Choroid plexus epithelial cell (primary cell): ENCODE data around the gene PDPK1.

Experiments used
- DNase-seq: peaks from one replicate; pipeline ENCODE4 v3.0.0-alpha.2; 2010; ENCODE audit warnings: low read depth
- H3K4me3 ChIP-seq: 2 replicates; pipeline ENCODE4 v1.5.1; 2011; ENCODE audit warnings: low read depth, mild to moderate bottlenecking, control low read depth, low read length, moderate library complexity
- TF ChIP-seq, protein P1 (sequence below): conservative IDR thresholded peaks from 2 replicates; pipeline ENCODE4 v1.5.1; 2011; ENCODE audit warnings: low read depth, mild to moderate bottlenecking, control low read depth, inconsistent platforms, low read length, moderate library complexity

The PDPK1 gene

DNA sequence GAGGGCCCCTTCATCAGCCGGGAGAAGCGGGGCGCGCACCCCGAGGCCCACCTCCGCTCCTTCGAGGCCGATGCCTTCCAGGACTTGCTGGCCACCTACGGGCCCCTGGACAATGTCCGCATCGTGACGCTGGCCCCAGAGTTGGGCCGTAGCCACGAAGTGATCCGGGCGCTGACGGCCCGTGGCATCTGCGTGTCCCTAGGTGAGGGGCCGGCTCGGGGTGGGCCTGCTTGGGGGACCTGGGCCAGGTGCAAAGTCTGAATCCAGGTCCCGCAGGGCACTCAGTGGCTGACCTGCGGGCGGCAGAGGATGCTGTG is 10.1 kb upstream of the PDPK1 start:
- H3K4me3 ChIP-seq = no peak overlapping the region
- no peak for DNase-seq
- TF ChIP-seq, protein P1, sequence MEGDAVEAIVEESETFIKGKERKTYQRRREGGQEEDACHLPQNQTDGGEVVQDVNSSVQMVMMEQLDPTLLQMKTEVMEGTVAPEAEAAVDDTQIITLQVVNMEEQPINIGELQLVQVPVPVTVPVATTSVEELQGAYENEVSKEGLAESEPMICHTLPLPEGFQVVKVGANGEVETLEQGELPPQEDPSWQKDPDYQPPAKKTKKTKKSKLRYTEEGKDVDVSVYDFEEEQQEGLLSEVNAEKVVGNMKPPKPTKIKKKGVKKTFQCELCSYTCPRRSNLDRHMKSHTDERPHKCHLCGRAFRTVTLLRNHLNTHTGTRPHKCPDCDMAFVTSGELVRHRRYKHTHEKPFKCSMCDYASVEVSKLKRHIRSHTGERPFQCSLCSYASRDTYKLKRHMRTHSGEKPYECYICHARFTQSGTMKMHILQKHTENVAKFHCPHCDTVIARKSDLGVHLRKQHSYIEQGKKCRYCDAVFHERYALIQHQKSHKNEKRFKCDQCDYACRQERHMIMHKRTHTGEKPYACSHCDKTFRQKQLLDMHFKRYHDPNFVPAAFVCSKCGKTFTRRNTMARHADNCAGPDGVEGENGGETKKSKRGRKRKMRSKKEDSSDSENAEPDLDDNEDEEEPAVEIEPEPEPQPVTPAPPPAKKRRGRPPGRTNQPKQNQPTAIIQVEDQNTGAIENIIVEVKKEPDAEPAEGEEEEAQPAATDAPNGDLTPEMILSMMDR = no peak

DNA sequence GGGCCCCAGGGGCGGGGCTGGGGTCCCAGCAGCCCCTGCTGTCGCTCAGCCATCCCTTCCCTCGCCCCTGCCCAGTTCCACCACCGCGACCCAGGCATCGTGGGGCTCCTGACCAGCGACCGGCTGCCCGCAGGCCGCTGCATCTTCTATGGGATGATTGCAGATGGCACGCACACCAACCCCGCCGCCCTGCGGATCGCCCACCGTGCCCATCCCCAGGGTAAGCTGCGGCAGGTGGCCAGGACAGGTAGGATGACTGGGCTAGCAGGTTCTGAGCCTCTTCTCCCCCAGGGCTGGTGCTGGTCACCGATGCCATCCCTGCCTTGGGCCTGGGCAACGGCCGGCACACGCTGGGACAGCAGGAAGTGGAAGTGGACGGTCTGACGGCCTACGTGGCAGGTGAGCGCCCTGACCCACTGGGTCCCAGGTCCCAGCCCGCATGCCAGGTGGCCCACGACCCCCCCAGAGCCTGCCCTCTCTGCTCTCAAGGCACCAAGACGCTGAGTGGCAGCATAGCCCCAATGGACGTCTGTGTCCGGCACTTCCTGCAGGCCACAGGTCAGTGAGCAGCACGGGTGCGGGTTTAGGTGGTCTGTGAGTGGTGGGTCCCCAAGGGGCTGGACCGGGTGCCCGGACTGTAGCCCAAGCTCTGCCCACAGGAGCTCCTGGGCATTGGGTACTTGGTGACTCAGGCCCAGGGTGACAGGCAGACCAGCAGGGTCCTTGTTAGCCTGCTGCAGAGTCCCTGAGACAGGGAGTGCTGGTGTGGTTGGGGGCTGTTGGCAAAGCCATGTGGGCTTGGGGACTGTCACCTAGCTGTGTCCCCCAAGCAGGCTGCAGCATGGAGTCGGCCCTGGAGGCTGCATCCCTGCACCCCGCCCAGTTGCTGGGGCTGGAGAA is 9.4 kb upstream of the PDPK1 start:
- no peak overlapping the region for H3K4me3 ChIP-seq
- DNase-seq = no peak
- TF ChIP-seq, protein P1 = no peak

DNA sequence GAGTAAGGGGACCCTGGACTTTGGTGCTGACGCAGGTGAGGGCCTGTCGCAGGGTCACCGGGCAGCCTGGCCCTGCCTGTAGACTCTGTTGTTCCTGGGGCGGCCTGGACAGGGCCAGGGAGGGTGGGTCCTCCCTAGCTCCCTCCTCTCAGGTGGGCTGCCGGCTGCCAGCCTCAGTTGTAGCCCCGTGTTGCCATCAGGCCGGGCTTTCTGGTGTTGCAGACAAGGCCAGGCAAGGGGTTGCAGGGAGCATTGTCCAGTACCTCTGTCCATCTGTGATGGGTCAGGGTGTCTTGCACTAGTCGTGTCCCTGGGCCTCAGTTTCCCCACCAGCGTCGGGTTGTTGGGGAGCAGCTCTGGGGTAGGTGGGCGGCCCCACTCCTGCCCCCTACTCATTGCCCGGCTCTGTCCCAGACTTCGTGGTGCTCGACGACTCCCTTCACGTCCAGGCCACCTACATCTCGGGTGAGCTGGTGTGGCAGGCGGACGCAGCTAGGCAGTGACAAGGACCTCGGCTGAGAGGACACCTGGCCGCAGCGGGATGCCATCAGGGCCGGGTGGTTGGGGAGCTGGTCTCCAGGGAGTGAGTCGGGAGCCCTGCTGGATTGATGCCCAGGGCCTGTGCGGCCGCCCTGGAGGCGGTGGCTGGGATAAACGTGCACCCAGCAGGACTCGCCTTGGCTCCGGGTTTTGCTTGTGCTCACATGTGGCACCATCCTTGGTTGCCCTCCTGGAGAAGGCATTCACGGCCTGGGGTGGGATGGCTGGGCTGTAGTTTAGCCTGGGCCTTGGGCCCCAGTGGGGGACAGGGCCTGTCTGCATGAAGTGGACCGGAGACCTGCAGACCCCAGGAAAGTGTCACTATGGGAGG is 8.5 kb upstream of the PDPK1 start:
- TF ChIP-seq, protein P1 = peak; percentile 20

DNA sequence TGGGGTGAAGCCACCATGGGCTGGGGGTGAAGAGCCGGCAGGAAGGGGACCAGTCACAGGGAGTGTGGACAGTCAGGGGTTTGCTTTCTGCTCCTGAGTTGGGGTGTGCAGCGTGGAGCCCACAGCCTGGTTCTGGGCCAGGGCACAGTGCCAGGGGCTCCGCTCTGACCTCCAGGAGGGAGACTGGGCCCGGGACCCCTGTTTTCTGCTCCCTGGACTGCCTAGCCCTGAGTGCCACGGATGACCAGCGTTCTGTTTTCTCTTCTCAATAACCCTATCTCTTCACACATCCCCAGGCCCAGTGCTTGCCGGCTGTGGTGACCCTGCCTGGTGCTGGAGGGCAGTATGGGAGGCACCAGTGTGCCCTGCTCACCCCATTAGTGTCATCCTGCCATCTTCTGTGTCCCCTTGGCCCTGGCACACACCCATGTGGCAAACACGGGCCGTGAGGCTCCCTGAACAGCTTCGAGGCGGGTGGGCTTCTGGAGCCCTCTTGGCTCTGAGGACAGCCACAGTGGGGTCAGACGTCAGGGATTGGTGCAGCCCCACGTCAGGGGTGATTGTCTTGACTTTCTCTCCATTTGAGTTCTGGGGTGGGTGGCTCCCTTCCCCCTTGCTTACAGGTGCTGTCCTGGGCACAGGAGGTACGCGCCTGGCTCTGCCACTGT is 7.7 kb upstream of the PDPK1 start:
- H3K4me3 ChIP-seq = no peak overlapping the region
- DNase-seq = no peak
- TF ChIP-seq, protein P1 = no peak

More for the DNA sequence above, 8.5 kb upstream of the PDPK1 start:
- no peak overlapping the region for H3K4me3 ChIP-seq
- DNase-seq = no peak

DNA sequence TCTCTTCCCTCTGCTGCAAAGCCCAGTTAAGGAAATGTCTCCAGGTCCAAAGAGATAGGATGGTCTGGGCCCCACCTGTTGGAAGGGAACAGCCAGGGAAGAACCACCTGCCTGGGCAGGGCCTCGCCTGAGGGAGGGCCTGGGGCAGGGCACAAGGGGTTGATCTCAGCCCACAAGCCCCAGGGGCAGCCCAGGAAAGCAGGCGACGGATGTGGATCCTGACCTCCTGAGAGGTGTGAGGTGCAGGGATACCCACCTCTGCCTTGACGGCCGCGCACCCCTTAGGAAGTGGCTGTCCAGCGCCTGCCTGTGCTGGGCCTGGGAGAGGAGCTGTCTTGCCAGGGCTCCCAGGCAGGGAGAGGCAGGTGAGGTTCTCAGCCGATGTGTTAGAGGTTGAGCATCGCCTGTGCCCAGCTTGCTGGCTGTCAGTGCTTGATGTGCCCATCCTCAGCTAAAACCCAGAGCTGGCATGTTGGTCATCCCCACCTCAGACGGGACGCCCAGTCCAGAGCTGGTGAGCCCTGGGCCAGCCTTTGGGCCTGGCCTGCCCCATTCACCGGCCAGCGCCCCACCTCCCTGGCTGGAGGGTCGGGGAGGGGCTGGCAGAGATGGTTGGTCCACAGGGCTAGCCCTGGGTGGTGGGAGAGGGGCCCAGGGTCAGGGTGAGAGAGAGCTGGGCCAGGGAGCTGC is 7.0 kb upstream of the PDPK1 start:
- TF ChIP-seq, protein P1 = no peak
- H3K4me3 ChIP-seq = no peak overlapping the region
- no peak for DNase-seq

DNA sequence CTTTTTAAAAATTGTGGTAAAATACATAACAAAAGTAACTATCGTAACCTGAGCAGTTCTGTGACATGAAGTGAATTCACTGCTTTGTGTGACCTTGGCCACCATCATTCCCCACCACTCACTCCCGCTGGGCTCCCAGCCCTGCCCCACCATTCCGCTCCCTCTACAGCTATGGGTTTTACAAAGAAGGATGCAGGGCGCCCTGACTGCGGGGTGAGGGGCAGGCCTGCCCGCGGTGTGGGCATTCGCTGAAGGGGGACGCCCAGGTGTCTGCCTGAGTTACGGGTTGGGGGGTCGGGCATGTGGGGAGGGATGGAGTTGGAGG is 6.5 kb upstream of the PDPK1 start, which contains the start of gene CEMP1:
CEMP1 (minus strand) TSS at position 38 of the 325 bp plus-strand sequence. CDS start 335 bp downstream, outside the sequence.
- peak within 1 kb of the TSS; percentile 52 for H3K4me3 ChIP-seq
- DNase-seq = no peak
- TF ChIP-seq, protein P1 = no peak
